Thymus (tissue), 11 donors: ENCODE measurements around the gene SLC12A4. TPM values are rescaled to one million over a fixed set of nuclear protein-coding genes. Genes with fewer than 3 reads are reported as not detected.

Experiments used
- DNase-seq, 9 donors: peaks; one replicate each; pipeline ENCODE4 v3.0.0-alpha.2; 2013; ENCODE audit warnings: low spot score in 9 of 9, low read depth in 6 of 9, missing footprints in 1 of 9
- H3K27ac ChIP-seq, 2 donors: one replicate each; pipeline ENCODE4 v1.5.1; 2013; ENCODE audit warnings: control low read depth in 1 of 2, low read depth in 1 of 2, low read length in 1 of 2, mild to moderate bottlenecking in 1 of 2, moderate library complexity in 1 of 2
- H3K27me3 ChIP-seq, 2 donors: one replicate each; pipeline ENCODE4 v1.5.1; 2013; ENCODE audit warnings: low read length in 1 of 2; ENCODE audit not compliant: control insufficient read depth in 2 of 2, insufficient read depth in 1 of 2
- H3K36me3 ChIP-seq, 2 donors: one replicate each; pipeline ENCODE4 v1.5.1; 2013; ENCODE audit warnings: low read length in 1 of 2, mild to moderate bottlenecking in 1 of 2, moderate library complexity in 1 of 2; ENCODE audit not compliant: control insufficient read depth in 2 of 2, insufficient read depth in 2 of 2
- H3K4me1 ChIP-seq, 2 donors: one replicate each; pipeline ENCODE4 v1.5.1; 2013; ENCODE audit warnings: low read length in 2 of 2; ENCODE audit not compliant: control insufficient read depth in 2 of 2, insufficient read depth in 2 of 2
- H3K4me3 ChIP-seq, 2 donors: one replicate each; pipeline ENCODE4 v1.5.1; 2013; ENCODE audit warnings: low read length in 2 of 2, control low read depth in 1 of 2, mild to moderate bottlenecking in 1 of 2
- H3K9me3 ChIP-seq, 2 donors: one replicate each; pipeline ENCODE4 v1.5.1; 2013; ENCODE audit warnings: low read length in 1 of 2, mild to moderate bottlenecking in 1 of 2; ENCODE audit not compliant: control insufficient read depth in 2 of 2, insufficient read depth in 1 of 2
- WGBS: extraction: QIAGEN DNeasy Blood & Tissue Kit; methylation state at CpG from one replicate; pipeline ENCODE4 v1.1.7; 2013; 5-methylcytosine and 5-hydroxymethylcytosine counted together
- polyA plus RNA-seq: library from polyadenylated mRNA; stranded (reverse); fragments of 200-250 nt; gene quantifications from one replicate; pipeline ENCODE4 v1.2.3, GENCODE V29; 2013
- total RNA-seq: library from RNA; stranded (reverse); fragments of 120-200 nt; gene quantifications from one replicate; pipeline ENCODE4 v1.2.4, GENCODE V29; 2013
- donor health status: healthy.

SLC12A4 gene
- total and polyA plus RNA-seq, 2 donors, result 13.4 to 22.6 TPM

DNA sequence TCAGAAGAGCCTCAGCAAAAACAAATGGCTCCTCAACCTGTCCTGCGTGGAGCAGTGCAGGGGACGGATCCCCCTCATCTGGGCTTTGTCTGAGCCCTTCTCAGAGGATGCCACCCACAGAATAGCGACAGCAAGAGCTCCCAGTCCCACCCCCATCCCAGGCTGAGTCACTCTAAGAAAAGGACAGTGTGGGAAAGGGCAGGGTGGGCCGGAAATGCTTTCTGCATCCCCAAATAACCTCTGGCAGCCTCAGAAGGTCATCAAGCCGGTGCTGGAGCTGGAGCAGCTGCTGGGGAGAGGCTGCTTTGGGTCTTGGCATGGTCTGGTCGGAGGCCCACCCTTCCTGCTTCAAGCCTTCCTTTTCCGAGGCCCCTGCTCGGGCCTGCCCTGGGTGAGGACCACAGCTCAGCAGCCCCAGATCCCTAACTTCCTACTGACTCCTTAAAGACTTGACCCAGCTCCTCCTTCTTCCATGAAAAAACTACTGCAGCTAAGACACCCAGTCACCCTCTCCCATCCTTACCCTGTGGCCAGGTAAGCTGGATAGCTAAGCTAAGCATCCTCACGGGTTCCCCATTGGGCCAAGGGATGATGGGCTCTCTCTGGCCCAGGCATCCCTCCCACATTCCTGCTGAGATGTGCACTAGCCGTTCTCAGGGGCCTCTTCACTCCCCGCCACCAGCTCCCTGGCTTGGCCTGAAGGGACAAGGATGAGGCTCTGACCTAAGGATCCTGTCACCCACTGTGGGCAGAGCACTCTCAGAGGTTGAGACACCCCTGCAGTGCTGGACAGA is 8.7 kb downstream of the SLC12A4 start:
- DNase-seq, result no peak
- H3K4me3 ChIP-seq, result no peak overlapping the region
- no peak overlapping the region for H3K27ac ChIP-seq
- 95% methylated on average over 11 of the region's 11 CpGs for WGBS
- H3K4me1 ChIP-seq, result peaks cover 16 to 23% of the 10 kb centered on the region in 2 donors
- H3K36me3 ChIP-seq, result peaks cover 65 to 66% of the 10 kb centered on the region in 2 donors
- no peaks in the 10 kb centered on the region for H3K27me3 ChIP-seq
- peaks cover 0 to 4% of the 10 kb centered on the region in 2 donors for H3K9me3 ChIP-seq

DNA sequence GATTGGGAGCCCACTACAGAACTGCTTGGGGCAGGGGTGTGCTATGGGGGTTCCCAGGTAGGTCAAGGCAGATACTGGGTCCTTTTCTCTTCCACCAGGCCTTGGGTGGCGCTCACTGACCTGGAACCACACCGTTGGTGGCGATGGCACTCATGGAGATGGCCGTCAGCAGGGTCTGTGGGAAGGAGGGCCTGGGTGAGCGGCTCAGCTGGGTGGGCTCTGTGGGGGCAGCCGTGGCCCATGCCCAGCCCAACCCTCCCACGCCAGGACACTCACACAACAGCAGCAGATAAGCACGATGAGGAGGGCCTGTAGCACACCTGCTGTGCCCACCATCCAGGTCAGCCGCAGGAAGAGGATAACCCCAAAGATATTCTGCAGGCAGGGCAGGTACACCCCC is 10.8 kb downstream of the SLC12A4 start:
- Histone ChIP-seq H3K27ac (no peak overlapping the region), H3K4me1 (peaks cover 0 to 3% of the 10 kb centered on the region in 2 donors), H3K27me3 (no peaks in the 10 kb centered on the region), H3K9me3 (peaks cover 0 to 4% of the 10 kb centered on the region in 2 donors), H3K36me3 (peaks cover 66 to 71% of the 10 kb centered on the region in 2 donors), H3K4me3 (no peak overlapping the region)
- DNase-seq, result no peak
- WGBS, result 97% methylated on average over 9 of the region's 9 CpGs

- Histone ChIP-seq H3K36me3 (peaks cover 61 to 70% of the 10 kb centered on the region in 2 donors), H3K9me3 (peaks cover 0 to 4% of the 10 kb centered on the region in 2 donors), H3K4me3 (no peak overlapping the region), H3K27ac (no peak overlapping the region), H3K27me3 (no peaks in the 10 kb centered on the region), H3K4me1 (no peaks in the 10 kb centered on the region)
- no peak for DNase-seq
- WGBS, result 95% methylated on average over 10 of the region's 10 CpGs
These were observed 13.8 kb downstream of the SLC12A4 start for GRCh38 chr16:67954421-67955196.

DNA sequence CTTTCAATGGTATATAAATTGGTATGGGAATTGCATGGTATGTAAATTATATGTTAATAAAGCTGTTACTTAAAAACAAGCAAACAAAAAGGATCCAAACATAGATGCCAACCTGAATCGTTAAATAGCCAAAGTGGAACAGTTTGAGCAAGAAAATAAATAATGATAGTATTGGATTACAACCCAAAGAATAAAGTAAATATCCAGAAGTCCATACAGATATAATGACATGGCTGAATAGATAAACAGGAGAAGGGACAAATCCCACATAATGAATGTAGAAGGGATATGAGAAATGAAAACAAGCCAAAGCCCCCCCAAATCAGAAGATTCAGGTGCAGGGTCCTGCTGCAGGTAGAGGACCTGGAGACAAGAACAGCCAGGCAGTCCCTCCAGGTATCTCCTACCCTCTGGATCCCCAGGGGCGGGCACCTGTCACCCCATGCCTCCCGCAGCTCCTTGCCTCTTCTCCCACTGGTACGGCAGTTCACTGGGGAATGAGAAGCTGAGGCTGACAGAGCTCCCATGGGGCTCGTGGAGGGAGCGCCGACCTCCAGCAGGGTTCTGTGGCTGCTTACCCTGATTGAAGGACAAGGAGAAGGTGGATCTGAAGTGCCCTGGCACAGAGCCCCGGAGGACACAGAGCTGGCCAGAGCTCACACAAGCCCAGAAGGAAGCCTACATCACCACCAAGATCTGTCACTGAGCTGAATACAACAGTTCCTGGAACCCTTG is 14.6 kb downstream of the SLC12A4 start:
- no peaks in the 10 kb centered on the region for H3K9me3 ChIP-seq
- H3K27ac ChIP-seq, result no peak overlapping the region
- H3K4me3 ChIP-seq, result no peak overlapping the region
- peaks cover 56 to 69% of the 10 kb centered on the region in 2 donors for H3K36me3 ChIP-seq
- no peaks in the 10 kb centered on the region for H3K4me1 ChIP-seq
- no peak for DNase-seq
- WGBS, result 98% methylated on average over 8 of the region's 8 CpGs
- no peaks in the 10 kb centered on the region for H3K27me3 ChIP-seq

GRCh38 chr16:67951485-67951884 is 17.0 kb downstream of the SLC12A4 start:
- WGBS, result 95% methylated on average over 12 of the region's 12 CpGs
- H3K27ac ChIP-seq, result no peak overlapping the region

GRCh38 chr16:67950335-67950843 is 18.0 kb downstream of the SLC12A4 start:
- no peak for DNase-seq
- no peaks in the 10 kb centered on the region for H3K27me3 ChIP-seq

More at GRCh38 chr16:67951485-67951884, 17.0 kb downstream of the SLC12A4 start:
- Histone ChIP-seq H3K4me3 (no peak overlapping the region), H3K27me3 (no peaks in the 10 kb centered on the region), H3K36me3 (peaks cover 65 to 78% of the 10 kb centered on the region in 2 donors), H3K4me1 (no peaks in the 10 kb centered on the region), H3K9me3 (no peaks in the 10 kb centered on the region)
- no peak for DNase-seq

GRCh38 chr16:67949645-67950044 is 18.8 kb downstream of the SLC12A4 start:
- Histone ChIP-seq H3K9me3 (no peaks in the 10 kb centered on the region), H3K27me3 (no peaks in the 10 kb centered on the region), H3K36me3 (peaks cover 76 to 83% of the 10 kb centered on the region in 2 donors), H3K27ac (no peak overlapping the region), H3K4me3 (no peak overlapping the region), H3K4me1 (no peaks in the 10 kb centered on the region)
- DNase-seq, result no peak
- 94% methylated on average over 11 of the region's 11 CpGs for WGBS

More at GRCh38 chr16:67950335-67950843, 18.0 kb downstream of the SLC12A4 start:
- no peaks in the 10 kb centered on the region for H3K4me1 ChIP-seq
- WGBS, result 98% methylated on average over 16 of the region's 16 CpGs
- H3K4me3 ChIP-seq, result no peak overlapping the region
- H3K36me3 ChIP-seq, result peaks cover 75 to 83% of the 10 kb centered on the region in 2 donors
- H3K27ac ChIP-seq, result no peak overlapping the region
- no peaks in the 10 kb centered on the region for H3K9me3 ChIP-seq

DNA sequence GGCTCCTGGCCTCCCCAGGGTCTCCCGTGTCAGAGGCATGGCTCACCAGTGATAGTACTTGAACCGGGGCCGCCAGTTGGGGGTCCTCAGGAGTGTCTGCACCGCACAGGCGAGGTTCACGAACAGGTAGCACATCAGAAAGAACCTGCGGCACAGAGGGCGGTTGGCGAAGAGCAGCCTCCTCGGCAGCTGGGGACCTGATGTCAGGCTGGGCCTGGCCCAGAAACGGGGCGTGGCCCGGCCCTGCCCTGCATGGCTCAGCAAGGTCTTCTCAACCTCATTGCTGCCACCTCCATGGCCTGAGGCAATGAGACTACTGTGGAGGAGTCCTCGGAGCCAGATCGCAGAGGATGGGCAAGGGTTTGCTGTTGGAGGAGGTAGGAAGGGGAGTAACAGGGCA is 20.4 kb downstream of the SLC12A4 start:
- H3K27ac ChIP-seq, result no peak overlapping the region
- H3K4me1 ChIP-seq, result no peaks in the 10 kb centered on the region
- DNase-seq, result no peak
- no peaks in the 10 kb centered on the region for H3K9me3 ChIP-seq
- no peaks in the 10 kb centered on the region for H3K27me3 ChIP-seq
- 99% methylated on average over 15 of the region's 15 CpGs for WGBS
- no peak overlapping the region for H3K4me3 ChIP-seq
- H3K36me3 ChIP-seq, result peaks cover 82 to 89% of the 10 kb centered on the region in 2 donors
